NCI-H774 (cell line): ENCODE data around the gene COX6B1.
"Not testable (repeated sequence)": the region's sequence is repeated elsewhere in the genome, so short reads cannot be mapped to it uniquely, and the experiment has no call there.

ENCODE experiments used
- DNase-seq: peaks from one replicate; lab custom pipeline; 2025; lab: John Stamatoyannopoulos, UW

The COX6B1 gene

GRCh38 chr19:35633727-35634440 is 14.2 kb upstream of the COX6B1 start:
- DNase-seq, result no peak

GRCh38 chr19:35636651-35637050 is 11.5 kb upstream of the COX6B1 start:
- DNase-seq, result no peak

GRCh38 chr19:35637165-35637564 is 11.0 kb upstream of the COX6B1 start:
- DNase-seq, result no peak

- no peak for DNase-seq
These were observed 8.8 kb upstream of the COX6B1 start for GRCh38 chr19:35639321-35639639.

GRCh38 chr19:35639863-35640262 is 8.3 kb upstream of the COX6B1 start:
- DNase-seq, result no peak

GRCh38 chr19:35641515-35642151 is 6.5 kb upstream of the COX6B1 start, which contains the start of gene ETV2:
Gene ETV2 (plus strand): TSS chr19:35641745. CDS start chr19:35642461, 716 bp downstream.
- no peak for DNase-seq

- DNase-seq, result no peak
These were observed 5.8 kb upstream of the COX6B1 start for GRCh38 chr19:35642312-35642711.

- no peak for DNase-seq
These were observed 5.3 kb upstream of the COX6B1 start for GRCh38 chr19:35642798-35643254.

- peak; percentile 80 for DNase-seq
These were observed 4.6 kb upstream of the COX6B1 start for GRCh38 chr19:35643255-35644205.

GRCh38 chr19:35644206-35644986 is 3.7 kb upstream of the COX6B1 start:
- peak; percentile 95 for DNase-seq

- peak; percentile 29 for DNase-seq
These were observed 3.0 kb upstream of the COX6B1 start for GRCh38 chr19:35644987-35645679.

GRCh38 chr19:35645680-35646511 is 2.2 kb upstream of the COX6B1 start:
- no peak for DNase-seq

- no peak for DNase-seq
These were observed 2.5 kb downstream of the COX6B1 start for GRCh38 chr19:35650581-35650980.

- not testable (repeated sequence) for DNase-seq
These were observed 6.7 kb downstream of the COX6B1 start for GRCh38 chr19:35654828-35655227.

GRCh38 chr19:35655600-35655999 is 7.5 kb downstream of the COX6B1 start:
- no peak for DNase-seq

- no peak for DNase-seq
These were observed 8.6 kb downstream of the COX6B1 start for GRCh38 chr19:35656700-35657099.

GRCh38 chr19:35657904-35658700 is 10.0 kb downstream of the COX6B1 start:
- DNase-seq, result no peak

- DNase-seq, result no peak
These were observed 13.8 kb downstream of the COX6B1 start for GRCh38 chr19:35661995-35662340.

- no peak for DNase-seq
These were observed 15.9 kb downstream of the COX6B1 start for GRCh38 chr19:35663981-35664380.
